K562 (cell line): ENCODE data around the gene THAP11. TPM values are rescaled to one million over a fixed set of nuclear protein-coding genes. Genes with fewer than 3 reads are reported as not detected.

Experiments used
- CEBPB ChIP-seq: fragments of 450-650 bp; IDR thresholded peaks from 2 replicates; pipeline ENCODE4 v1.6.1; 2016; ENCODE audit warnings: missing genetic modification characterization, missing compliant biosample characterization
- CHAMP1 ChIP-seq: fragments of 450-650 bp; IDR thresholded peaks from 2 replicates; pipeline ENCODE4 v1.6.1; 2016; ENCODE audit warnings: mild to moderate bottlenecking
- FIP1L1 ChIP-seq: fragments of 200-400 bp; formaldehyde crosslinking; IDR thresholded peaks from 2 replicates; pipeline ENCODE4 v1.6.1; 2018; ENCODE audit warnings: mild to moderate bottlenecking, low read depth, low read length; ENCODE audit not compliant: poor library complexity, severe bottlenecking
- FOXA3 ChIP-seq, 2 experiments: fragments of 450-650 bp in 1 of 2; sonication (generic) in 1 of 2; formaldehyde crosslinking; IDR thresholded peaks in 1 of 2; conservative IDR thresholded peaks in 1 of 2; 2 replicates each; pipeline versions ENCODE4 v1.4.0 to v1.8.0; 2020 to 2022; ENCODE audit warnings: mild to moderate bottlenecking in 2 of 2, missing genetic modification reagents in 1 of 2
- GATAD2A ChIP-seq: fragments of 450-650 bp; IDR thresholded peaks from 2 replicates; pipeline ENCODE4 v1.6.1; 2017
- HOMEZ ChIP-seq: fragments of 250-450 bp; sonication (Bioruptor Pico); IDR thresholded peaks from 2 replicates; pipeline ENCODE4 v1.4.0; 2020; ENCODE audit warnings: mild to moderate bottlenecking, moderate library complexity
- KDM5B ChIP-seq: fragments of 200-600 bp; sonication (generic); IDR thresholded peaks from 2 replicates; pipeline ENCODE4 v1.6.1; 2012; ENCODE audit warnings: low read depth, mild to moderate bottlenecking, moderate library complexity, low read length, control low read depth, inconsistent platforms; ENCODE audit not compliant: insufficient replicate concordance
- MBD2 ChIP-seq: sonication (generic); IDR thresholded peaks from 2 replicates; pipeline ENCODE4 v1.6.1; 2016; ENCODE audit warnings: low read depth, borderline replicate concordance
- MCM7 ChIP-seq, 2 experiments: fragments of 450-650 bp; IDR thresholded peaks; 2 replicates each; pipeline ENCODE4 v1.6.1; 2016 to 2018
- MED1 ChIP-seq: sonication (generic); formaldehyde crosslinking; IDR thresholded peaks from 2 replicates; pipeline ENCODE4 v1.8.1; 2023; ENCODE audit warnings: missing genetic modification reagents, borderline replicate concordance
- PHF8 ChIP-seq: fragments of 200-600 bp; sonication (generic); IDR thresholded peaks from 2 replicates; pipeline ENCODE4 v1.6.1; 2012; ENCODE audit warnings: mixed run types, mild to moderate bottlenecking, inconsistent platforms, low read length, moderate library complexity, borderline replicate concordance
- SREBF2 ChIP-seq: sonication (generic); formaldehyde crosslinking; IDR thresholded peaks from 2 replicates; pipeline ENCODE4 v1.4.0; 2020; ENCODE audit warnings: mild to moderate bottlenecking, missing genetic modification reagents
- STAT5B ChIP-seq: fragments of 250-450 bp; sonication (Bioruptor Pico); IDR thresholded peaks from 2 replicates; pipeline ENCODE4 v1.8.0; 2021; ENCODE audit warnings: mild to moderate bottlenecking, inconsistent platforms
- TBP ChIP-seq: optimal IDR thresholded peaks from 2 replicates; pipeline ENCODE3; 2011; ENCODE audit warnings: low read depth, low read length, improper control_type of control experiment
- ZNF512 ChIP-seq: IDR thresholded peaks from 2 replicates; pipeline ENCODE4 v1.6.1; 2016; ENCODE audit warnings: missing genetic modification characterization, missing compliant biosample characterization
- ZNF518B ChIP-seq: fragments of 250-450 bp; sonication (Bioruptor Pico); IDR thresholded peaks from 2 replicates; pipeline ENCODE4 v1.5.0; 2021; ENCODE audit warnings: mild to moderate bottlenecking, moderate library complexity
- polyA plus RNA-seq, 8 experiments: library from polyadenylated mRNA; depleted of rRNA in 4 of 8; stranded (reverse) in 5 of 8; unstranded in 3 of 8; fragments of >200 nt; fragmentation: Nextera tagmentation in 2 of 8; fragmentation: Illumina TruSeq in 1 of 8; extraction: Ambion mirVana in 2 of 8; extraction: Trizol in 1 of 8; gene quantifications; 2 replicates each; pipeline versions ENCODE4 v1.2.1 to v1.2.3, GENCODE V29; 2011 to 2014; ENCODE audit warnings: inconsistent platforms in 1 of 8, missing spikeins in 1 of 8
- total RNA-seq, 7 experiments: library from RNA; depleted of rRNA in 6 of 7; stranded (reverse); fragments of >200 nt in 6 of 7; fragmentation: Illumina TruSeq in 2 of 7; extraction: Trizol in 2 of 7; gene quantifications; 2 replicates each; pipeline versions ENCODE4 v1.2.1 to v1.2.3, GENCODE V29; 2011 to 2021; ENCODE audit warnings: low replicate concordance in 1 of 7
- TF ChIP-seq, protein P1 (sequence below): fragments of 250-450 bp; sonication (Bioruptor Pico); IDR thresholded peaks from 2 replicates; pipeline ENCODE4 v1.4.0; 2020

Gene THAP11
- total and polyA plus RNA-seq, 9 of the 15 experiments (the other 6 are each of a cell fraction or from before 2014, with no cell fraction given), result 2.4 to 31.6 (median 21.4) TPM

GRCh38 chr16:67833415-67834241 lies 8.5 kb upstream of the THAP11 start (continued):
- TF ChIP-seq, protein P1, sequence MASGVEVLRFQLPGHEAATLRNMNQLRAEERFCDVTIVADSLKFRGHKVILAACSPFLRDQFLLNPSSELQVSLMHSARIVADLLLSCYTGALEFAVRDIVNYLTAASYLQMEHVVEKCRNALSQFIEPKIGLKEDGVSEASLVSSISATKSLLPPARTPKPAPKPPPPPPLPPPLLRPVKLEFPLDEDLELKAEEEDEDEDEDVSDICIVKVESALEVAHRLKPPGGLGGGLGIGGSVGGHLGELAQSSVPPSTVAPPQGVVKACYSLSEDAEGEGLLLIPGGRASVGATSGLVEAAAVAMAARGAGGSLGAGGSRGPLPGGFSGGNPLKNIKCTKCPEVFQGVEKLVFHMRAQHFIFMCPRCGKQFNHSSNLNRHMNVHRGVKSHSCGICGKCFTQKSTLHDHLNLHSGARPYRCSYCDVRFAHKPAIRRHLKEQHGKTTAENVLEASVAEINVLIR (CRISPR knock-in tag), result no peak
- TF ChIP-seq CEBPB (tag) (no peak), PHF8 (peak; percentile 90; the same call in 1 of the 2 replicates), FOXA3 (CRISPR knock-in tag; conservative IDR thresholded peaks at IDR 0.05 in 1 of 2, IDR thresholded peaks at IDR 0.05 in 1 of 2) (no peak), KDM5B (peak; percentile 97), MBD2 (peak; percentile 79), TBP (peak; percentile 94), MED1 (CRISPR knock-in tag) (no peak), ZNF518B (no peak), MCM7 (IDR thresholded peaks at IDR 0.05) (no peak), ZNF512 (tag) (no peak), SREBF2 (no peak), GATAD2A (no peak), CHAMP1 (no peak), STAT5B (CRISPR knock-in tag) (no peak), FIP1L1 (no peak), HOMEZ (no peak)
